IMR-90 (cell line): ENCODE results near the gene TBC1D10B. TPM values are rescaled to one million over a fixed set of nuclear protein-coding genes. Genes with fewer than 3 reads are reported as not detected.

Experiments
- ATAC-seq: fragments of 200-7000 bp; cut with Tn5 transposase; 2 replicates; pipeline ENCODE4 v1.9.1; 2020; ENCODE audit warnings: low read depth, mild to moderate bottlenecking, moderate library complexity
- BruUV-seq: library from RNA; stranded (reverse); fragments of 400-500 nt; replicated peaks from 2 replicates; lab custom pipeline; 2021; lab: Mats Ljungman, UMichigan
- CTCF ChIA-PET: fragments of 300-600 bp; formaldehyde crosslinking; extraction: SDS; loops from one replicate; lab custom pipeline; 2021; ENCODE audit warnings: antibody characterized with exemption; lab: Yijun Ruan, JAX
- POLR2A ChIA-PET: fragments of 300-600 bp; sonication (Branson Sonifier 250); formaldehyde crosslinking; loops from one replicate; lab custom pipeline; 2022; ENCODE audit warnings: antibody characterized with exemption; ENCODE audit not compliant: unreplicated experiment; lab: Charles Lee
- DNase-seq: peaks from one replicate; pipeline ENCODE4 v3.0.0; 2013
- H2AFZ ChIP-seq: replicated peaks from 2 replicates; pipeline ENCODE3; 2013; ENCODE audit warnings: low read length, mild to moderate bottlenecking; ENCODE audit not compliant: poor library complexity
- H2AK5ac ChIP-seq: 2 replicates; pipeline ENCODE4 v1.6.1; 2013; ENCODE audit warnings: low read depth, low read length, inconsistent platforms
- H2AK9ac ChIP-seq: replicated peaks from 2 replicates; pipeline ENCODE3; 2013; ENCODE audit warnings: mild to moderate bottlenecking, low read depth, low read length, moderate library complexity; ENCODE audit not compliant: poor library complexity
- H2BK120ac ChIP-seq: 2 replicates; pipeline ENCODE4 v1.6.1; 2013; ENCODE audit warnings: low read depth, low read length, inconsistent platforms
- H2BK15ac ChIP-seq: 3 replicates; pipeline ENCODE4 v1.6.1; 2013; ENCODE audit warnings: low read depth, low read length, inconsistent platforms
- H2BK20ac ChIP-seq: 2 replicates; pipeline ENCODE4 v1.6.1; 2013; ENCODE audit warnings: low read depth, mild to moderate bottlenecking, inconsistent platforms, low read length, moderate library complexity
- H2BK5ac ChIP-seq: 2 replicates; pipeline ENCODE4 v1.6.1; 2013; ENCODE audit warnings: mild to moderate bottlenecking, low read depth, low read length, inconsistent platforms; ENCODE audit not compliant: poor library complexity, severe bottlenecking
- H3K14ac ChIP-seq: replicated peaks from 2 replicates; pipeline ENCODE4 v1.6.1; 2013; ENCODE audit warnings: low read depth, low read length, inconsistent platforms
- H3K18ac ChIP-seq: 2 replicates; pipeline ENCODE4 v1.6.1; 2013; ENCODE audit warnings: low read depth, low read length, control low read depth
- H3K23ac ChIP-seq: 2 replicates; pipeline ENCODE4 v1.6.1; 2013; ENCODE audit warnings: low read depth, low read length, inconsistent platforms
- H3K27ac ChIP-seq: 2 replicates; pipeline ENCODE4 v1.5.1; 2013; ENCODE audit warnings: mild to moderate bottlenecking, control low read depth, low read length; ENCODE audit not compliant: insufficient read depth
- H3K27me3 ChIP-seq: 2 replicates; pipeline ENCODE4 v1.6.1; 2013; ENCODE audit warnings: low read length; ENCODE audit not compliant: control insufficient read depth, insufficient read depth
- H3K36me3 ChIP-seq: 2 replicates; pipeline ENCODE4 v1.6.1; 2013; ENCODE audit warnings: low read length, mixed read lengths; ENCODE audit not compliant: control insufficient read depth, insufficient read depth
- H3K4ac ChIP-seq: 2 replicates; pipeline ENCODE4 v1.6.1; 2013; ENCODE audit warnings: low read depth, low read length, inconsistent platforms
- H3K4me1 ChIP-seq: 2 replicates; pipeline ENCODE4 v1.6.1; 2013; ENCODE audit warnings: low read length, mixed read lengths; ENCODE audit not compliant: control insufficient read depth, insufficient read depth
- H3K4me2 ChIP-seq: 2 replicates; pipeline ENCODE4 v1.6.1; 2013; ENCODE audit warnings: low read depth, mild to moderate bottlenecking, control low read depth, low read length, moderate library complexity
- H3K4me3 ChIP-seq: 2 replicates; pipeline ENCODE4 v1.5.1; 2013; ENCODE audit warnings: low read depth, mild to moderate bottlenecking, control low read depth, low read length, moderate library complexity; ENCODE audit not compliant: insufficient read depth
- H3K56ac ChIP-seq: 2 replicates; pipeline ENCODE4 v1.6.1; 2013; ENCODE audit warnings: low read length, inconsistent platforms; ENCODE audit not compliant: insufficient read depth; ENCODE audit errors: extremely low read depth
- H3K79me1 ChIP-seq, 2 experiments: 2 replicates each; pipeline ENCODE4 v1.6.1; 2013; ENCODE audit warnings: low read length in 2 of 2, inconsistent platforms in 1 of 2, low read depth in 1 of 2
- H3K9ac ChIP-seq: 2 replicates; pipeline ENCODE4 v1.6.1; 2013; ENCODE audit warnings: low read depth, low read length, control low read depth
- H3K9me1 ChIP-seq: 2 replicates; pipeline ENCODE4 v1.6.1; 2013; ENCODE audit warnings: low read length, inconsistent platforms; ENCODE audit not compliant: insufficient read depth
- H3K9me3 ChIP-seq: 2 replicates; pipeline ENCODE4 v1.6.1; 2013; ENCODE audit warnings: low read length; ENCODE audit not compliant: control insufficient read depth, insufficient read depth
- H4K20me1 ChIP-seq: 2 replicates; pipeline ENCODE4 v1.6.1; 2013; ENCODE audit warnings: low read length, inconsistent platforms; ENCODE audit not compliant: insufficient read depth
- H4K5ac ChIP-seq: 2 replicates; pipeline ENCODE4 v1.6.1; 2013; ENCODE audit warnings: mild to moderate bottlenecking, low read depth, low read length, control low read depth
- H4K8ac ChIP-seq, 2 experiments: 2 replicates each; pipeline ENCODE4 v1.6.1; 2013; ENCODE audit warnings: low read depth in 2 of 2, low read length in 2 of 2, control low read depth in 1 of 2, inconsistent platforms in 1 of 2
- H4K91ac ChIP-seq: 2 replicates; pipeline ENCODE4 v1.6.1; 2013; ENCODE audit warnings: low read depth, low read length, inconsistent platforms; ENCODE audit not compliant: insufficient read depth
- BHLHE40 ChIP-seq: fragments of 150-350 bp; IDR thresholded peaks from 2 replicates; pipeline ENCODE4 v1.6.1; 2016; ENCODE audit warnings: mild to moderate bottlenecking, low read depth, low read length
- CEBPB ChIP-seq: IDR thresholded peaks from 2 replicates; pipeline ENCODE4 v1.6.1; 2012; ENCODE audit warnings: low read depth, low read length, improper control_type of control experiment
- CHD1 ChIP-seq: IDR thresholded peaks from 2 replicates; pipeline ENCODE4 v1.6.1; 2012; ENCODE audit warnings: low read depth, low read length, improper control_type of control experiment
- CTCF ChIP-seq: conservative IDR thresholded peaks from 2 replicates; pipeline ENCODE4 v1.5.1; 2012; ENCODE audit warnings: mild to moderate bottlenecking, low read depth, low read length, improper control_type of control experiment
- ELK1 ChIP-seq: fragments of 150-350 bp; IDR thresholded peaks from 2 replicates; pipeline ENCODE4 v1.6.1; 2016; ENCODE audit warnings: low read depth, mild to moderate bottlenecking, low read length, moderate library complexity, borderline replicate concordance
- FOS ChIP-seq: fragments of 150-350 bp; IDR thresholded peaks from 2 replicates; pipeline ENCODE4 v1.6.1; 2016; ENCODE audit warnings: low read depth, low read length
- MAFK ChIP-seq: IDR thresholded peaks from 2 replicates; pipeline ENCODE4 v1.6.1; 2012; ENCODE audit warnings: low read depth, low read length, improper control_type of control experiment
- MAZ ChIP-seq: IDR thresholded peaks from 2 replicates; pipeline ENCODE4 v1.6.1; 2012; ENCODE audit warnings: low read depth, mild to moderate bottlenecking, low read length, improper control_type of control experiment, moderate library complexity, borderline replicate concordance
- MXI1 ChIP-seq: IDR thresholded peaks from 2 replicates; pipeline ENCODE4 v1.6.1; 2012; ENCODE audit warnings: low read depth, mild to moderate bottlenecking, low read length, moderate library complexity, borderline replicate concordance
- NFE2L2 ChIP-seq: fragments of 150-350 bp; IDR thresholded peaks from 2 replicates; pipeline ENCODE4 v1.6.1; 2016; ENCODE audit warnings: low read depth, mild to moderate bottlenecking, low read length
- POLR2A ChIP-seq: IDR thresholded peaks from 2 replicates; pipeline ENCODE4 v1.6.1; 2012; ENCODE audit warnings: mild to moderate bottlenecking, low read depth, low read length
- RAD21 ChIP-seq: IDR thresholded peaks from 2 replicates; pipeline ENCODE4 v1.6.1; 2012; ENCODE audit warnings: low read length, improper control_type of control experiment
- RCOR1 ChIP-seq: IDR thresholded peaks from 2 replicates; pipeline ENCODE4 v1.6.1; 2012; ENCODE audit warnings: mild to moderate bottlenecking, low read length, improper control_type of control experiment; ENCODE audit not compliant: insufficient replicate concordance
- RFX5 ChIP-seq: IDR thresholded peaks from 2 replicates; pipeline ENCODE4 v1.8.0; 2012; ENCODE audit warnings: low read depth, mild to moderate bottlenecking, low read length, moderate library complexity
- SMC3 ChIP-seq: fragments of 150-350 bp; IDR thresholded peaks from 2 replicates; pipeline ENCODE4 v1.6.1; 2016; ENCODE audit warnings: low read depth, mild to moderate bottlenecking, antibody characterized with exemption, low read length, moderate library complexity
- USF2 ChIP-seq: fragments of 150-350 bp; IDR thresholded peaks from 2 replicates; pipeline ENCODE4 v1.6.1; 2017; ENCODE audit warnings: mild to moderate bottlenecking, antibody characterized with exemption, low read length, low read depth
- WGBS, 2 experiments: methylation state at CpG; one replicate each; pipeline versions ENCODE4 v1.1.5 to v1.1.7; 2013; ENCODE audit warnings: missing lambda C conversion rate in 2 of 2; ENCODE audit not compliant: insufficient read length in 1 of 2; ENCODE audit errors: extremely low coverage in 2 of 2; 5-methylcytosine and 5-hydroxymethylcytosine counted together
- dilution Hi-C: fragments of 300-500 bp; cut with HindIII; formaldehyde crosslinking; loops from one replicate; pipeline ENCODE4 v1.14.3; 2018; ENCODE audit warnings: low sequenced_read_pairs; ENCODE audit not compliant: unreplicated experiment
- in situ Hi-C: fragments of 300-500 bp; cut with MboI; formaldehyde crosslinking; loops from 3 replicates; pipeline ENCODE4 v1.14.3; 2019; ENCODE audit warnings: low sequenced_read_pairs, inconsistent platforms, mixed read lengths
- intact Hi-C: fragments of 100-400 bp; cut with micrococcal nuclease; formaldehyde crosslinking; loops from 2 replicates; pipeline ENCODE4 v1.10.0; 2022
- polyA plus RNA-seq, 3 experiments: library from polyadenylated mRNA; depleted of rRNA; stranded (reverse); fragments of >200 nt; gene quantifications; 2 replicates each; pipeline ENCODE4 v1.2.3, GENCODE V29; 2012; ENCODE audit warnings: low replicate concordance in 1 of 3
- total RNA-seq: library from RNA; depleted of rRNA; stranded (reverse); fragments of >200 nt; gene quantifications from 2 replicates; pipeline ENCODE4 v1.2.3, GENCODE V29; 2012

The TBC1D10B gene
- total and polyA plus RNA-seq, 2 of the 4 experiments (the other 2 are of a cell fraction): 8.4 to 24.9 TPM

GRCh38 chr16:30365200-30365599, 5.1 kb downstream of the TBC1D10B start:
- Histone ChIP-seq H4K5ac (no peak overlapping the region), H3K9ac (no peak overlapping the region), H2BK120ac (no peak overlapping the region), H2AK9ac (no peak overlapping the region), H3K9me1 (peaks cover 11% of the 10 kb centered on the region), H3K4me1 (peaks cover 3% of the 10 kb centered on the region; the same call in 1 of the 2 replicates), H3K27me3 (no peaks in the 10 kb centered on the region), H2BK15ac (no peak overlapping the region), H2BK5ac (no peak overlapping the region), H3K36me3 (peaks cover 25% of the 10 kb centered on the region), H3K9me3 (no peaks in the 10 kb centered on the region), H2AK5ac (no peak overlapping the region), H2BK20ac (no peak overlapping the region), H3K18ac (no peak overlapping the region), H3K4ac (no peak overlapping the region), H3K56ac (no peak overlapping the region), H4K91ac (no peak overlapping the region), H3K14ac (no peak overlapping the region), H3K79me1 (peaks cover 15 to 68% of the 10 kb centered on the region in 2 experiments), H3K4me3 (no peak overlapping the region), H2AFZ (no peak overlapping the region), H4K20me1 (peaks cover 51% of the 10 kb centered on the region), H3K4me2 (no peak overlapping the region), H4K8ac (no peak overlapping the region), H3K23ac (0 out of 2 replicates have a peak overlapping the region, but pooled peaks have one; percentile 10), H3K27ac (no peak overlapping the region)
- no TSS peak for BruUV-seq
- TF ChIP-seq CHD1 (no peak), RFX5 (no peak), RAD21 (no peak), POLR2A (no peak), RCOR1 (no peak), NFE2L2 (no peak), CEBPB (no peak), CTCF (no peak), ELK1 (no peak), BHLHE40 (no peak), MXI1 (no peak), FOS (no peak), SMC3 (no peak), MAZ (no peak), USF2 (no peak), MAFK (no peak)
- in situ Hi-C loops (no loop called here), intact Hi-C loops (no loop called here), dilution Hi-C loops (no loop called here)
- ChIA-PET POLR2A (no interaction called here), CTCF (no interaction called here)
- ATAC-seq (no peak), DNase-seq (no peak)
- 93% methylated on average over 3 of the region's 10 CpGs; no CpG with 5 or more reads in 1 of the 2 experiments for WGBS, 2 experiments
